Subcutaneous adipose tissue (tissue), 4 donors: ENCODE measurements around the gene BBIP1. TPM values are rescaled to one million over a fixed set of nuclear protein-coding genes. Genes with fewer than 3 reads are reported as not detected.

Source experiments
- total RNA-seq, 4 donors: library from RNA; depleted of rRNA; stranded (reverse); fragments of >200 nt; gene quantifications; one replicate each; pipeline ENCODE4 v1.1.0, GENCODE V29; 2016
- TF ChIP-seq, protein P1 (sequence below): fragments of 450-650 bp; IDR thresholded peaks from one replicate; pipeline ENCODE4 v1.5.1; 2016; ENCODE audit warnings: low read depth, mild to moderate bottlenecking, control low read depth, antibody characterized with exemption, moderate library complexity

Gene BBIP1
- total RNA-seq, 4 donors from 2014 or later, result 17.3 to 37.3 (median 24.8) TPM

DNA sequence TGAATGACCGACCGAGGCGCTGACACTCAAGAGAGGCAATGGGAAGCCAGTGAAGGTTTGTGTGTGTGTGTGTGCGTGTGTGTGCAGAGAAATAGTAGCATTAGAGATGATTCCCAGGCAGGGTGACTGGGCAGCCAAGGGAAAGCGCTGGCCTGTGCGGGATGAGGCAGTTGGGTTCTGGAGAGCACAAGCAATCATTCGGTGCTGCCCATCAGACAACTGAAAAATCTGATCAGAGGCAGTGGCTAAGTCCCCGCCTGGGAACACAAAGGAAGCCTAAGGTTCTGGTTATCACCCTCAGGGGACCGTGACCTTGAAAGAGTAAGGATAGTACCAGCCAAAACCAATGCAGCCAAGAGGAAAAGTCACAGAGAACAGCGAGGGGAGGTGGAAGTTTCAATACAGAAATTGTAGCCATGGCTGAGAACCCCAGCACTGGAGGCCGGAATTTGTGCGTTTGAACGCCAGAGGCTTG lies 48.1 kb downstream of the BBIP1 start:
- TF ChIP-seq, protein P1, sequence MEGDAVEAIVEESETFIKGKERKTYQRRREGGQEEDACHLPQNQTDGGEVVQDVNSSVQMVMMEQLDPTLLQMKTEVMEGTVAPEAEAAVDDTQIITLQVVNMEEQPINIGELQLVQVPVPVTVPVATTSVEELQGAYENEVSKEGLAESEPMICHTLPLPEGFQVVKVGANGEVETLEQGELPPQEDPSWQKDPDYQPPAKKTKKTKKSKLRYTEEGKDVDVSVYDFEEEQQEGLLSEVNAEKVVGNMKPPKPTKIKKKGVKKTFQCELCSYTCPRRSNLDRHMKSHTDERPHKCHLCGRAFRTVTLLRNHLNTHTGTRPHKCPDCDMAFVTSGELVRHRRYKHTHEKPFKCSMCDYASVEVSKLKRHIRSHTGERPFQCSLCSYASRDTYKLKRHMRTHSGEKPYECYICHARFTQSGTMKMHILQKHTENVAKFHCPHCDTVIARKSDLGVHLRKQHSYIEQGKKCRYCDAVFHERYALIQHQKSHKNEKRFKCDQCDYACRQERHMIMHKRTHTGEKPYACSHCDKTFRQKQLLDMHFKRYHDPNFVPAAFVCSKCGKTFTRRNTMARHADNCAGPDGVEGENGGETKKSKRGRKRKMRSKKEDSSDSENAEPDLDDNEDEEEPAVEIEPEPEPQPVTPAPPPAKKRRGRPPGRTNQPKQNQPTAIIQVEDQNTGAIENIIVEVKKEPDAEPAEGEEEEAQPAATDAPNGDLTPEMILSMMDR, result no peak

DNA sequence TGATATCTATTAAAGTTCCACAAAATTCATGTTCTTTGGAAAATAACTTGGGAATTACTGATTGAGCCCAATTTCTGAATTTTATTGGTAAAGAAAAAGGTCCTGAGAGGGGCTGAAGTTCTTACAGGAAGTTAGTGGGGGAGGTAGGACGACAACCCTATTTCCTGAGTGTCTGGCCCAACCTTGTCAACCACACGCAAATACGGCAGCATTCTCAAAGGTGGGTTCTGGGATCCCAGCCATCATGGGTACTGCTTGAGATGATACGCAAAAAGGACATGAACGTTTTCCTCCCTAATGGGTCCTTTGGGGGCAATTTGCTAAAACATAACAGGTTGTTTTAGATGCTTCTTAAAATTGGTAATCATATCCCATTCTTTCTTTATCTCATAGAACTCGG lies 50.0 kb downstream of the BBIP1 start:
- TF ChIP-seq, protein P1, result no peak

DNA sequence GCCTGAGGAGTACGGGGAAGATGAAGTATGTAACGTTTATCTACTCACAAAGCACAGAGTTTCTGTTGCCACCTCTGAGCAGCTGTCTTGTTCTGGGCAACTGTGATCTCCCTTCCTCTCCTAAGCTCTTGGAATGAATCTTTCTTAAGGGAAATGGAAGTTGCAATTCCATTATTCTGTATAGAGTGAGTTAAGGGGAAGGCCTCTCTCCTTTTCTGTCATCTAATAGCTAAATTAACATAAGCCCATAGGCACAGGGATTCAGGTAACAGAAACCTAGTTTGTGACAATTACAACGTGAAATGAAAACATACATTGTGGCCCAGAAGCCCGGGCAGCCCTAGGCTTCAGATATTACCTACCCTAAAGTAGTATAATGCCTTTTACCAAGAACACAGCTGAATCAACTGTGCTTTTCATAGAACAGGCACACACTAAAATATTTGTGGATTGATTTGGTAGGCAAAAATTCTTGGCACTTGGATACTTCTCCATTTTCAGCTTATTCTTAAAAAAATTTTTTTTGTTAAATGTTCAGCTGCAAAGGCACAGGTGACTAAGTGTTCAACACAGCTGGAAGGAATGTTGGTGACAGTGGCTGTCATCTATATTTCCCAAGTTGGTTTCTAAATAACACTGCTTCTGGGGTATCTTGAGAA lies 51.0 kb downstream of the BBIP1 start:
- TF ChIP-seq, protein P1, result no peak

DNA sequence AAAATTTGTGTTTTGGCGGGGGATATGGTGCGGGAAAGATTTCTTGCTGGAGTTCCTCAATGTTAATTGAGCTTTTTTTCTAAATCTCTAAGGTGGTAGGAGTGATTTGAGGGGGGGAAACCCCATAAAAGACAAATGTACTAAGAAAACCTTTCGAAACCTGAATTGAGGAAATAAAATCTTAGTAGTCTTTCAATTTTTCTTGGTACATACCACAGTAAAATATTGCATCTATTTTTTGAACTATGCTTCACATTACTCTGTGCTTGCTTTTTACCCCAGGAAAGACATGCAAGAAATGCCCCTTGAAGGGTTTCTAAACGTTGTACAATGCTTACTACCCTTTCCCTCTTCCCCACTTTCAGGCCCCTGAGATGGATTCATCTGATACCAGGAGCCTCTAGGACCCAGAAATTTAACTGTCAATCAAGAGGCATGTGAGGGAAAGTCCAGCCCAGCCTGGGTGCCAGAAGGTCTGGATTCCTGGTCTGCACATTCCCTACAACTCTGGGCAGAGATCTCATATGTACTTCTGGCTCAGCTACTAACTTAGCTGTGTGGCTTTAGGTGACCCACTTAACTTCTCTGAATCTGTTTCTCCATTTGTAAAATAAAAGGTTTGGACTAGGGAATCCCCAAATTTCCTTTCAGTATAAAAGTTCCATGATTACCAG lies 53.0 kb downstream of the BBIP1 start:
- TF ChIP-seq, protein P1, result no peak

DNA sequence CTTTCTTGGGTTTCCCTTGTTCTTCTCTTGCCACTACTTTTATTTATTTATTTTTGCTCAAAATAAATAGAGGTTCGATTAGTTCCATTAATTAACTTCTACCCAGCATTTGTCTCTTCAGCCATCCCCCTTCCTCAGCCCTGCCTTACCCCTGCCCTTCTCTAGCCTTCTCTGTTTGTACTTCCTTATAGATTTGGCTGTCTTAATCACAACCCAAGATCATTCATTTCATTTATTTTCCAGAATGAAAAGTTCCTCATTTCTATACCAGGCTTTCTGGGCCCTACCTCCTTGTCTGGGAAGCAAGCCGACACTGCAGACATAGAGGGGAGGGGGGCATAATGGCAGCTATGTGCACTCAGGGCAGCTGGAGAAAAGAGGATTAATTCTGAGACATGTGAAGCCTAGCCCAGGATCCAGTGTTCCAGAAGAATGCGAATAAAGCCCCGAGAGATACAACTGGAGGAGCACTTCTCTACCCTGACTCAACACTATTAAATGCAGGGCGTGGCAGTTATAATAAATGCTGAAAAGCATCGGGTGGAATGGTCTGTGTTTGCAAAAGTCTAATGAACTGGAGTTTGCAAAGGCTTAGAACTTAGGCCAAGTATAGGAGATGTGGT lies 53.7 kb downstream of the BBIP1 start:
- TF ChIP-seq, protein P1, result no peak

DNA sequence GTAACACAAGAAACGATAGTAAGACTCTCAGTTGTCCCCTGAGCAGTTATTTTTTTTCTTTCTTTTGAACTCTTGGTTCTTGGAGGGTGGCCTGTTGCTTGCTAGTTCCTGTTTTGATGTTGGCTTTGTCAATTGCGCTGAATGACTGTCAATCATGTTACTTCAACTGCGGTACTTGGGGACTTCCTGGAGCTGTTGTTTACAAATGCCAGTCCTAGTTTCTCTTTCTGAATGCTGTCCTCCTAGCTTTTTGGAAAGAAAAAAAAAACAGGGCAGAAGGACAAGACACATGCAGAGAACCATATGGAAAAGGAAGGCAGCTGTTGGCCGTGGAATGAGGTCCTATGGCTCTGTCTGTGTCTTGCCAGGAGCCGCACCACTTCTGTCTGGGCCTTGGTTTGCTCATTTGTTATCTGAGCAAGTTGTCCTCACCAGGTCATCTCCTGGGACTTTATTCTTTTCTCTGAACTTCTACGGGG lies 54.3 kb downstream of the BBIP1 start:
- TF ChIP-seq, protein P1, result no peak

DNA sequence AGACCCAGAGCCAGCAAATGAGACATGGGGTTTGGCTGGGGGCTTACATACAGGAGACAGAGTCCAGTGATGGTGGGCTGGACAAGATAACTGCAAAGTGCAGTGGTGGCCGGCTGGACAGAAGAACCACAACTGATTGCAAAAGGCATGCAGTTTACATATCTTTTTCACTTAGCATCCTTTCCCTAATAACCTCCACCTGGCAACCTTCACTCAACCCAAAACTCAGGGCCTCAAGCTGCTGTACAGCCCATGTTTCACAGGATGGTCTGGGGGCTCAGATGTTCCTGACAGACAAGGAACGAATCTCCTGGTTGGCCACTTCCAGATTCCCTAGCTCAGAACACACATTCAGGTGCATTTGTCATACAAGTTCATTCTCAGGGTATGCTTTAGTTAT lies 55.0 kb downstream of the BBIP1 start:
- TF ChIP-seq, protein P1, result no peak
